Astrocyte of the cerebellum (primary cell): ENCODE results near the gene FBXL7.

ENCODE experiments used
- DNase-seq: peaks from one replicate; pipeline ENCODE4 v3.0.0-alpha.2; 2011; ENCODE audit warnings: low read depth
- H3K4me3 ChIP-seq: 2 replicates; pipeline ENCODE4 v1.5.1; 2011; ENCODE audit warnings: mild to moderate bottlenecking, low read depth, low read length, moderate library complexity
- in situ Hi-C: cut with HindIII; loops from 2 replicates; pipeline ENCODE4 v1.10.0; 2017; ENCODE audit warnings: low sequenced_read_pairs
- TF ChIP-seq, protein P1 (sequence below): IDR thresholded peaks from 2 replicates; pipeline ENCODE4 v1.5.1; 2012; ENCODE audit warnings: low read length, low read depth, moderate library complexity, mild to moderate bottlenecking; ENCODE audit errors: missing control alignments

Gene FBXL7

DNA sequence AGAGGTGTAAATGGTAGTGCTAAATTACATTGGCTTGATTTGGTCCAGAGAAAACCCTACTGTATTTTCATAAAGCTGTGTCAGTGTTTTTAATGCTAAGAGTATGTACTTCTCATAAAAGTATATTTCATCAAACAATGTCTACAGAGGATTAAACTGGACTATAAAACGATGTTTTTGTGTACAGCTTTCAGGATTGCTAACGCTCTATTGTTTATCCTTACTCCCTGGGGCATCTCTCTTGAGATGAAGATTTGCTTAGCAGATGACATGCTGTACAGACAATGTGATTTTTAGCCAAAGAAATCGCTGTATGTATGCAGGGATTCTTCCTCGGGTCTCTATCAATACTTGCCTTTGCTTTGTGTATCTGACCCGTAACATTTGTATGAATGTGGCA lies 216.0 kb downstream of the FBXL7 start:
- in situ Hi-C loops = no loop called here
- TF ChIP-seq, protein P1, sequence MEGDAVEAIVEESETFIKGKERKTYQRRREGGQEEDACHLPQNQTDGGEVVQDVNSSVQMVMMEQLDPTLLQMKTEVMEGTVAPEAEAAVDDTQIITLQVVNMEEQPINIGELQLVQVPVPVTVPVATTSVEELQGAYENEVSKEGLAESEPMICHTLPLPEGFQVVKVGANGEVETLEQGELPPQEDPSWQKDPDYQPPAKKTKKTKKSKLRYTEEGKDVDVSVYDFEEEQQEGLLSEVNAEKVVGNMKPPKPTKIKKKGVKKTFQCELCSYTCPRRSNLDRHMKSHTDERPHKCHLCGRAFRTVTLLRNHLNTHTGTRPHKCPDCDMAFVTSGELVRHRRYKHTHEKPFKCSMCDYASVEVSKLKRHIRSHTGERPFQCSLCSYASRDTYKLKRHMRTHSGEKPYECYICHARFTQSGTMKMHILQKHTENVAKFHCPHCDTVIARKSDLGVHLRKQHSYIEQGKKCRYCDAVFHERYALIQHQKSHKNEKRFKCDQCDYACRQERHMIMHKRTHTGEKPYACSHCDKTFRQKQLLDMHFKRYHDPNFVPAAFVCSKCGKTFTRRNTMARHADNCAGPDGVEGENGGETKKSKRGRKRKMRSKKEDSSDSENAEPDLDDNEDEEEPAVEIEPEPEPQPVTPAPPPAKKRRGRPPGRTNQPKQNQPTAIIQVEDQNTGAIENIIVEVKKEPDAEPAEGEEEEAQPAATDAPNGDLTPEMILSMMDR = no peak

DNA sequence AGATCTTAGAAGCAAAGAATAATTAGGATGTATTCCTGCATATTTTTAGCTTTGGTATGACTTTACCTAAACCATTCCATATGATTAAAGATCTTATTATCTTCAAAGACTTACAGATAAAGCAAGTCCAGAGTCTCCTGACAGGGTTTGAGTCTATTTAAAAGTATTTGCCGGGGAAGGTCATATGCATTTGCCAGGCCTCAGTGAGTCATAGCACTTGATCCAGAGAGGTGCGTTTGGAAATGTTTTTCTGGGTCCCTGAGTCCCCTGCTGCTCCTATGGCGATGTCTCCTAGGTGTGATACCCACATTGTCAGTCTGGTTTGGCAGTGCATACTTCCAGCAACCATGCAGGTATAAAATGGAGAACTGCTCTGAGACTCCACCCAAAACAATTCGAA lies 217.0 kb downstream of the FBXL7 start:
- in situ Hi-C loops = no loop called here
- no peak for DNase-seq

More for the DNA sequence above, 216.0 kb downstream of the FBXL7 start:
- no peak overlapping the region for H3K4me3 ChIP-seq
- DNase-seq = no peak

DNA sequence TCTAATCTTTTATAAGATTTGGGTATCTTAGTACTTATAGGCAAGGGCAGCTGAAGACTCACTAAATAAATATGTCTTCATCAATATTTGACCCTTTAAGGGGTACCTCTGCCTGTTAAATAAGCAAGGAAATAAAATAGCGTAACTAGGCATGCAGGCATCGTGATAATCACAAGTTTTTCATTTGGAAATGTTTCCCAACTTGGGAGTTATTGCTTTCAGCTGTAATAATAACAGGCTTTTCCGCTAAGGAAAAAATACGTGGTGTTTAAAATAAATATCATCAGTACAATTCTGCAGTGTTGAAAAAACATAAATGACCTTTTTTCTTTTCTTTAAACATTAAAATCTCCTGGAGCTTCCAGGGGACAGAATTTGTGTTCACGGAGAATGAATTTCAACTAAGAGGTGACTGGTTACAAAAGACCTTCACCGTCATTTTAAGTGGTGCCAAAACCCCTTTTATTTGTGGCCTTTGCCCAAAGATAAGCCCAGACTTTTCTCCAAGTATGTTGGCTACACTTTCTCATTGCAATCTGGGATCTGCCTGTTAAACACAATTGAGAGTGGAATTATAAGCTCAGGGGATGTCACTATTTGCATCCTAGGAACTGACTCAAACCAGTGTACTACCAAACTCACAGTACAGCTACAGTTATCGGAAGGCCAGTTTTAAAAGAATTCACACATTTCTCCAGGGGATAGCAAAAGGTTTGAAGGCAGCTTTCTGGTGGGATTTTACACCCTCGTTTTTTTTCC lies 218.6 kb downstream of the FBXL7 start:
- DNase-seq = no peak
- in situ Hi-C loops = no loop called here
- TF ChIP-seq, protein P1 = no peak
- H3K4me3 ChIP-seq = no peak overlapping the region

More for the DNA sequence above, 217.0 kb downstream of the FBXL7 start:
- TF ChIP-seq, protein P1 = no peak
- H3K4me3 ChIP-seq = no peak overlapping the region

DNA sequence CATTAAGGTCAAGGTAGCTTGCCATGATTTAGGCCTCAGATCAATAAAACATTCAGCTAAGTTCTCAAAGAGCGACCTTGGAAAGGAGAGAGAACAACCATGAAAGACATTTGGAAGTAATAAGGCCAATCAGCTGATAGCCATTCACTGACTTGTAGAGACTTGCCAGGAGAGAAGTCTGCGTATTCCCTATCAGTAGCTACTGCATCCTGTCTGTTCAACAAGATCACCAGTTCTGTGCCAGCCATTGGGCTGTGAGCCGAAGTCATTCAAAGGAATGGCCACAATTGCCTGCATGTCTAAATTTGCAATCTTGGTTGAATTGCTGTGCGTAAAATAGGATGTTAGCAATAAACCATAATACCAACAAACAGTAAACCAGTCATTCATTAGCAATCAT lies 219.8 kb downstream of the FBXL7 start:
- in situ Hi-C loops = no loop called here
- H3K4me3 ChIP-seq = no peak overlapping the region
- no peak for DNase-seq
- TF ChIP-seq, protein P1 = no peak

DNA sequence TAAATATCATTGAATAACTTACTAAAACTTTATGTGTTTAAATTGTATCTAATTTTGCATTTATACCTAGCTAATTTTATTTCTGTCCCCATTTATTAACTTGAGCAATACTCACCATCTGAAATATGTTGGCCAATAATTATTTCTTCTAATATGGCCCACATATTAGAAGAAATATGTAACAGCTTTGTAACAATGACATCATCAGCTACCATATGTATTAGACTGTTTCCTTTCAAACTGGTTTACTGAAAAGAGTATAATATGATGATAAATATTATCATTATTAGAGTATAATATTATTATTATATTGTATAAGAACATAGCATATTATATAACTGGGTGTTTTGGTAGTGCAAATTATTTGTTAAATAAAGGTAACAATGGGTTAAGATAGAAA lies 220.5 kb downstream of the FBXL7 start:
- TF ChIP-seq, protein P1 = no peak
- in situ Hi-C loops = no loop called here
- DNase-seq = no peak

DNA sequence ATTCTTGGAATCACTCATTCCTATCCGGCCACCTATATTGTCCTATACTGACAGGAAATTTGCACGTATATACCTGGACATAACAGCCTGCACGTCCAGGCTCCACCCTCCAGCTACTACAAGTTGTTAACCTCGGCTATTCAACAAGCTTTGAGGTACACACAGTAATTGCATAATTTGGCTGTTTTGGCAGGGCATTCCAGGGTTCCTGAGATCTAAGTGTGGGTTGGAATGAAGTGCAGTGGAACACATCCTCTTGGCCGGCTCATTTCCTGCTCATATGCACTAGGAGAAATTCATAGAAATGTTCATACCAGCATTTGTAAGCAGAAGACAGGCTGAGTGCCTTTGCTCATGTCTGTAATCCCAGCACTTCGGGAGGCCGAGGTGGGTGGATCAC lies 222.3 kb downstream of the FBXL7 start:
- no peak for DNase-seq
- no peak overlapping the region for H3K4me3 ChIP-seq
- TF ChIP-seq, protein P1 = no peak
- in situ Hi-C loops = no loop called here

More for the DNA sequence above, 220.5 kb downstream of the FBXL7 start:
- no peak overlapping the region for H3K4me3 ChIP-seq
